ENCODE results near the gene NPR3.
A peak's percentile ranks its signal among the peaks of the same experiment; 100 is the strongest.

The NPR3 gene

GRCh38 chr5:32709750-32710549 is 1.2 kb upstream of the NPR3 start:
- no peaks in the 10 kb centered on the region for H3K4me1 ChIP-seq
- no peak overlapping the region for H3K9ac ChIP-seq
- TF ChIP-seq, protein P1, sequence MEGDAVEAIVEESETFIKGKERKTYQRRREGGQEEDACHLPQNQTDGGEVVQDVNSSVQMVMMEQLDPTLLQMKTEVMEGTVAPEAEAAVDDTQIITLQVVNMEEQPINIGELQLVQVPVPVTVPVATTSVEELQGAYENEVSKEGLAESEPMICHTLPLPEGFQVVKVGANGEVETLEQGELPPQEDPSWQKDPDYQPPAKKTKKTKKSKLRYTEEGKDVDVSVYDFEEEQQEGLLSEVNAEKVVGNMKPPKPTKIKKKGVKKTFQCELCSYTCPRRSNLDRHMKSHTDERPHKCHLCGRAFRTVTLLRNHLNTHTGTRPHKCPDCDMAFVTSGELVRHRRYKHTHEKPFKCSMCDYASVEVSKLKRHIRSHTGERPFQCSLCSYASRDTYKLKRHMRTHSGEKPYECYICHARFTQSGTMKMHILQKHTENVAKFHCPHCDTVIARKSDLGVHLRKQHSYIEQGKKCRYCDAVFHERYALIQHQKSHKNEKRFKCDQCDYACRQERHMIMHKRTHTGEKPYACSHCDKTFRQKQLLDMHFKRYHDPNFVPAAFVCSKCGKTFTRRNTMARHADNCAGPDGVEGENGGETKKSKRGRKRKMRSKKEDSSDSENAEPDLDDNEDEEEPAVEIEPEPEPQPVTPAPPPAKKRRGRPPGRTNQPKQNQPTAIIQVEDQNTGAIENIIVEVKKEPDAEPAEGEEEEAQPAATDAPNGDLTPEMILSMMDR (IDR thresholded peaks at IDR 0.05): peak; percentile 21

GRCh38 chr5:32711362-32711680 is 200 bp downstream of the NPR3 start:
- TF ChIP-seq, protein P1 (IDR thresholded peaks at IDR 0.05): no peak
- H3K36me3 ChIP-seq (ENCODE audit: control insufficient read depth, insufficient read depth, low read length): no peaks in the 10 kb centered on the region
- H3K4me3 ChIP-seq (ENCODE audit: low read depth, low read length): no peak overlapping the region
- no peaks in the 10 kb centered on the region for H3K27me3 ChIP-seq (ENCODE audit: control insufficient read depth, insufficient read depth, low read length)
- no peaks in the 10 kb centered on the region for H3K4me1 ChIP-seq
- no peak overlapping the region for H2AFZ ChIP-seq
- peak overlapping the region; percentile 59 for H3K4me2 ChIP-seq (ENCODE audit: low read length)
- no peaks in the 10 kb centered on the region for H3K79me2 ChIP-seq
- no peaks in the 10 kb centered on the region for H3K9me3 ChIP-seq (ENCODE audit: control insufficient read depth, low read length)
- H3K27ac ChIP-seq: no peak overlapping the region
- no peak overlapping the region for H3K9ac ChIP-seq

More at GRCh38 chr5:32709750-32710549, 1.2 kb upstream of the NPR3 start:
- no peaks in the 10 kb centered on the region for H3K36me3 ChIP-seq (ENCODE audit: control insufficient read depth, insufficient read depth, low read length)
- H3K4me3 ChIP-seq (ENCODE audit: low read depth, low read length): peak overlapping the region; percentile 73
- H3K9me3 ChIP-seq (ENCODE audit: control insufficient read depth, low read length): no peaks in the 10 kb centered on the region
- peak overlapping the region; percentile 77 for H2AFZ ChIP-seq
- H3K27ac ChIP-seq: no peak overlapping the region
- no peaks in the 10 kb centered on the region for H3K27me3 ChIP-seq (ENCODE audit: control insufficient read depth, insufficient read depth, low read length)
- H3K4me2 ChIP-seq (ENCODE audit: low read length): peak overlapping the region; percentile 96
- H3K79me2 ChIP-seq: no peaks in the 10 kb centered on the region

DNA sequence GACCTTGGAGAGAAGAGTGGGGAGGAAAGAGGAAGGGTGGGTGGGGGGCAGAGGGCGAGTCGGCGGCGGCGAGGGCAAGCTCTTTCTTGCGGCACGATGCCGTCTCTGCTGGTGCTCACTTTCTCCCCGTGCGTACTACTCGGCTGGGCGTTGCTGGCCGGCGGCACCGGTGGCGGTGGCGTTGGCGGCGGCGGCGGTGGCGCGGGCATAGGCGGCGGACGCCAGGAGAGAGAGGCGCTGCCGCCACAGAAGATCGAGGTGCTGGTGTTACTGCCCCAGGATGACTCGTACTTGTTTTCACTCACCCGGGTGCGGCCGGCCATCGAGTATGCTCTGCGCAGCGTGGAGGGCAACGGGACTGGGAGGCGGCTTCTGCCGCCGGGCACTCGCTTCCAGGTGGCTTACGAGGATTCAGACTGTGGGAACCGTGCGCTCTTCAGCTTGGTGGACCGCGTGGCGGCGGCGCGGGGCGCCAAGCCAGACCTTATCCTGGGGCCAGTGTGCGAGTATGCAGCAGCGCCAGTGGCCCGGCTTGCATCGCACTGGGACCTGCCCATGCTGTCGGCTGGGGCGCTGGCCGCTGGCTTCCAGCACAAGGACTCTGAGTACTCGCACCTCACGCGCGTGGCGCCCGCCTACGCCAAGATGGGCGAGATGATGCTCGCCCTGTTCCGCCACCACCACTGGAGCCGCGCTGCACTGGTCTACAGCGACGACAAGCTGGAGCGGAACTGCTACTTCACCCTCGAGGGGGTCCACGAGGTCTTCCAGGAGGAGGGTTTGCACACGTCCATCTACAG is 760 bp downstream of the NPR3 start:
- Histone ChIP-seq H2AFZ (peak overlapping the region; percentile 15), H3K4me2 (ENCODE audit: low read length) (peak overlapping the region; percentile 59), H3K27me3 (ENCODE audit: control insufficient read depth, insufficient read depth, low read length) (no peaks in the 10 kb centered on the region), H3K4me3 (ENCODE audit: low read depth, low read length) (no peak overlapping the region), H3K27ac (no peak overlapping the region), H3K4me1 (no peaks in the 10 kb centered on the region), H3K36me3 (ENCODE audit: control insufficient read depth, insufficient read depth, low read length) (no peaks in the 10 kb centered on the region), H3K9ac (no peak overlapping the region), H3K79me2 (no peaks in the 10 kb centered on the region), H3K9me3 (ENCODE audit: control insufficient read depth, low read length) (no peaks in the 10 kb centered on the region)
- TF ChIP-seq, protein P1 (IDR thresholded peaks at IDR 0.05): no peak

DNA sequence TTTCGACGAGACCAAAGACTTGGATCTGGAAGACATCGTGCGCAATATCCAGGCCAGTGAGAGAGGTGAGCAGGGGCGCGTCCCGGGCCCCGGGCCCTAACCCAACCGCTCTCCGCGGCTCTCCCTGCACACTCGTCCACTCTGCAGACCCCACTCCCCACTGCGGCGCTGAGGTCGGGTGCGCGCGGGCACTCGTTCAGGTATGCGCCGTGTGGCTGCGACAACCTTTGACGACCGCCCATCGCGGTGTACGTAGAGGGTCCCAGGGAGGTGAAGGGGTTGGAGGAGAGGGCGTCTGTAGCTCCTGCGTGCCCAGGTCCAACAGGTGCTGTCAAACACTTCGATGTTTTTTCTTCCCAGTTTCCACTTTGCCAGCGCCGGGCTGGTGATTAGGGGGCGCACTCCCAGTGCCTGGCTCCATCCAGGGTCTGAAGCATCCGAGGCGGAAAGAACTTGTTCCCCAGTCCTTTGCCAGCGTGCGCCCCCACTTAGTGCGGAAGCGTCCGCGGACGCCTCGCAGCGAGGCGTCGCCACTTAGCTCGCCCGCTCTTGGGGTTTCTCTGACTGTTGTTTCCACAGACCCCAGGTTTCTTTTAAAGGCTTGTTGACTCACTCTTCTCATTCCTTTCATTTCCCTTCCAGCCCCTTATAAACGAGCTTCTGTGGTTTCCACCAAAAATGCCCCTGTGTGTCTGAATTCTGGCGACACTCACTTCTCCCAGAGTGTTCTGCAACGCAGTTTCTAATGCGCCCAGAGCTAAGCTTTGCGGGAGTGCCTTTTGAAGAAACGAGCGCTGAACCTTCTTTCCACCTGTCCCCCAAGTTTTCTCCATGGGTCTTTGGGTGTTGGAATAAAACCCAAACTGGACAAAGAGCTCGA is 1.6 kb downstream of the NPR3 start:
- H3K4me1 ChIP-seq: no peaks in the 10 kb centered on the region
- H3K36me3 ChIP-seq (ENCODE audit: control insufficient read depth, insufficient read depth, low read length): no peaks in the 10 kb centered on the region
- peak overlapping the region; percentile 59 for H3K4me2 ChIP-seq (ENCODE audit: low read length)
- TF ChIP-seq, protein P1 (IDR thresholded peaks at IDR 0.05): no peak
- no peaks in the 10 kb centered on the region for H3K9me3 ChIP-seq (ENCODE audit: control insufficient read depth, low read length)
- H3K4me3 ChIP-seq (ENCODE audit: low read depth, low read length): peak overlapping the region; percentile 1
- H3K27ac ChIP-seq: no peak overlapping the region
- no peak overlapping the region for H3K9ac ChIP-seq
- H2AFZ ChIP-seq: no peak overlapping the region
- H3K79me2 ChIP-seq: no peaks in the 10 kb centered on the region
- no peaks in the 10 kb centered on the region for H3K27me3 ChIP-seq (ENCODE audit: control insufficient read depth, insufficient read depth, low read length)
